Uterus (tissue), 2 donors: ENCODE data around the gene KDM4C.

Experiments
- POLR2A ChIP-seq, 2 donors: fragments of 450-650 bp; IDR thresholded peaks; one replicate each; pipeline ENCODE4 v1.6.1; 2016; ENCODE audit warnings: antibody characterized with exemption in 2 of 2, mild to moderate bottlenecking in 1 of 2, moderate library complexity in 1 of 2
- TF ChIP-seq, protein P1 (sequence below), 4 experiments: fragments of 200-600 bp in 2 of 4; fragments of 450-650 bp in 2 of 4; sonication (generic) in 2 of 4; IDR thresholded peaks; one replicate each; pipeline ENCODE4 v1.5.1; 2016 to 2019; ENCODE audit warnings: antibody characterized with exemption in 4 of 4, mild to moderate bottlenecking in 2 of 4, moderate library complexity in 1 of 4

- TF ChIP-seq, protein P1, sequence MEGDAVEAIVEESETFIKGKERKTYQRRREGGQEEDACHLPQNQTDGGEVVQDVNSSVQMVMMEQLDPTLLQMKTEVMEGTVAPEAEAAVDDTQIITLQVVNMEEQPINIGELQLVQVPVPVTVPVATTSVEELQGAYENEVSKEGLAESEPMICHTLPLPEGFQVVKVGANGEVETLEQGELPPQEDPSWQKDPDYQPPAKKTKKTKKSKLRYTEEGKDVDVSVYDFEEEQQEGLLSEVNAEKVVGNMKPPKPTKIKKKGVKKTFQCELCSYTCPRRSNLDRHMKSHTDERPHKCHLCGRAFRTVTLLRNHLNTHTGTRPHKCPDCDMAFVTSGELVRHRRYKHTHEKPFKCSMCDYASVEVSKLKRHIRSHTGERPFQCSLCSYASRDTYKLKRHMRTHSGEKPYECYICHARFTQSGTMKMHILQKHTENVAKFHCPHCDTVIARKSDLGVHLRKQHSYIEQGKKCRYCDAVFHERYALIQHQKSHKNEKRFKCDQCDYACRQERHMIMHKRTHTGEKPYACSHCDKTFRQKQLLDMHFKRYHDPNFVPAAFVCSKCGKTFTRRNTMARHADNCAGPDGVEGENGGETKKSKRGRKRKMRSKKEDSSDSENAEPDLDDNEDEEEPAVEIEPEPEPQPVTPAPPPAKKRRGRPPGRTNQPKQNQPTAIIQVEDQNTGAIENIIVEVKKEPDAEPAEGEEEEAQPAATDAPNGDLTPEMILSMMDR (IDR thresholded peaks at IDR 0.05) = no peak
- TF ChIP-seq POLR2A (IDR thresholded peaks at IDR 0.05) = no peak
Measured at GRCh38 chr9:7073706-7074105, 315.9 kb downstream of the KDM4C start.
